Stimulated activated CD4-positive, alpha-beta T cell treated with anti-CD3 and anti-CD28 coated beads, Interleukin-4, amount 100 ng/mL, for 48 hours (primary cell): ENCODE data around the gene SMIM29.
"Not testable (repeated sequence)": the region's sequence is repeated elsewhere in the genome, so short reads cannot be mapped to it uniquely, and the experiment has no call there.

Experiments used
- DNase-seq, 2 donors: peaks; one replicate each; pipeline ENCODE4 v3.0.0-alpha.2; 2020; ENCODE audit warnings: low read depth in 2 of 2

SMIM29 gene

GRCh38 chr6:34269132-34269531 is 20.3 kb upstream of the SMIM29 start:
- not testable (repeated sequence) for DNase-seq

- DNase-seq, result no peak
These were observed 18.9 kb upstream of the SMIM29 start for GRCh38 chr6:34267746-34268145.

GRCh38 chr6:34263484-34263883 is 14.7 kb upstream of the SMIM29 start:
- not testable (repeated sequence) for DNase-seq

GRCh38 chr6:34260576-34261267 is 11.9 kb upstream of the SMIM29 start:
- DNase-seq, result no peak

- DNase-seq, result no peak
These were observed 10.8 kb upstream of the SMIM29 start for GRCh38 chr6:34259529-34260069.

- DNase-seq, result not testable (repeated sequence)
These were observed 3.6 kb upstream of the SMIM29 start for GRCh38 chr6:34252395-34252794.

GRCh38 chr6:34249469-34250261 is 859 bp upstream of the SMIM29 start:
- DNase-seq, result no peak

GRCh38 chr6:34248198-34248726 is 544 bp downstream of the SMIM29 start:
- DNase-seq, result no peak

GRCh38 chr6:34247481-34248197 is 1.2 kb downstream of the SMIM29 start:
- no peak for DNase-seq

GRCh38 chr6:34246563-34247391 is 2.0 kb downstream of the SMIM29 start:
- peak in 1 of 2 donors; percentile 52 for DNase-seq

- no peak for DNase-seq
These were observed 2.6 kb downstream of the SMIM29 start for GRCh38 chr6:34246249-34246562.

- not testable (repeated sequence) for DNase-seq
These were observed 3.1 kb downstream of the SMIM29 start for GRCh38 chr6:34245761-34246140.

- DNase-seq, result not testable (repeated sequence)
These were observed 3.6 kb downstream of the SMIM29 start for GRCh38 chr6:34245032-34245760.

- DNase-seq, result peak; percentile 50 to 61
These were observed 4.6 kb downstream of the SMIM29 start for GRCh38 chr6:34243901-34244884.

GRCh38 chr6:34243131-34243771 is 5.6 kb downstream of the SMIM29 start:
- DNase-seq, result no peak

GRCh38 chr6:34242252-34243130 is 6.3 kb downstream of the SMIM29 start:
- DNase-seq, result no peak

GRCh38 chr6:34241351-34242215 is 7.2 kb downstream of the SMIM29 start:
- DNase-seq, result no peak
